ENCODE measurements around the gene ALPG.

DNA sequence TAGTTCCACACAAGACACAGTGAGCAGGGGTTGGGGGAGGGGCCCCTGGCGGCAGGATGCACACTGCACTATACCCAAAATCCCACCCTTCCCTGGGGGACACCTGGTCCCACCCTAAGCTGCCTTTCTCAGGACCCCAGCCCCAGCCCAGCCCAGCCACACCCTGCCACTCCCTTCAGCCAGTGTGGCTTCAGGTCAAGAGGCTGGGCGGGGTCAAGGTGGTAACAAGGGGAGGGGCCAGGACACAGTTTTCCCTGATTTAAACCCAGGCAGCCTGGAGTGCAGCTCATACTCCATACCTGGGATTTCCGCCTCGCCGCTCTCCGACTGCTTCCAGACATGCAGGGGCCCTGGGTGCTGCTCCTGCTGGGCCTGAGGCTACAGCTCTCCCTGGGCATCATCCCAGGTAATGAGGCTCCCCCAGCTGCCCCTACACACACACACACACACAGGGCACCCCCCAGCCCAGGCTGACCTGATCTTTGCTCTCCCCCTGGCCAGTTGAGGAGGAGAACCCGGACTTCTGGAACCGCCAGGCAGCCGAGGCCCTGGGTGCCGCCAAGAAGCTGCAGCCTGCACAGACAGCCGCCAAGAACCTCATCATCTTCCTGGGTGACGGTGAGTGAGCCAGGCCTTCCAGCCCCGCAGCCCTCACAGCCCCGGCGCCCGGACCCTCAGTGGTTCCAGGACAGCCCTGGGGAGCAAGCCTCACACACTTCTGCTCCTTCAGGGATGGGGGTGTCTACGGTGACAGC, at the start of gene ALPG:
- TF ChIP-seq, protein P1, sequence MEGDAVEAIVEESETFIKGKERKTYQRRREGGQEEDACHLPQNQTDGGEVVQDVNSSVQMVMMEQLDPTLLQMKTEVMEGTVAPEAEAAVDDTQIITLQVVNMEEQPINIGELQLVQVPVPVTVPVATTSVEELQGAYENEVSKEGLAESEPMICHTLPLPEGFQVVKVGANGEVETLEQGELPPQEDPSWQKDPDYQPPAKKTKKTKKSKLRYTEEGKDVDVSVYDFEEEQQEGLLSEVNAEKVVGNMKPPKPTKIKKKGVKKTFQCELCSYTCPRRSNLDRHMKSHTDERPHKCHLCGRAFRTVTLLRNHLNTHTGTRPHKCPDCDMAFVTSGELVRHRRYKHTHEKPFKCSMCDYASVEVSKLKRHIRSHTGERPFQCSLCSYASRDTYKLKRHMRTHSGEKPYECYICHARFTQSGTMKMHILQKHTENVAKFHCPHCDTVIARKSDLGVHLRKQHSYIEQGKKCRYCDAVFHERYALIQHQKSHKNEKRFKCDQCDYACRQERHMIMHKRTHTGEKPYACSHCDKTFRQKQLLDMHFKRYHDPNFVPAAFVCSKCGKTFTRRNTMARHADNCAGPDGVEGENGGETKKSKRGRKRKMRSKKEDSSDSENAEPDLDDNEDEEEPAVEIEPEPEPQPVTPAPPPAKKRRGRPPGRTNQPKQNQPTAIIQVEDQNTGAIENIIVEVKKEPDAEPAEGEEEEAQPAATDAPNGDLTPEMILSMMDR (IDR thresholded peaks at IDR 0.05) = no peak
- no peak for TF ChIP-seq POLR2A (IDR thresholded peaks at IDR 0.05)
